ENCODE results near the gene ERGIC1. TPM values are rescaled to one million over a fixed set of nuclear protein-coding genes. Genes with fewer than 3 reads are reported as not detected.

Gene ERGIC1
- total RNA-seq, 1 donor from 2014 or later = 81.4 TPM

GRCh38 chr5:172949426-172949825 lies 115.4 kb downstream of the ERGIC1 start:
- intact Hi-C loops (cut with micrococcal nuclease) = no loop called here
- ATAC-seq (no peak), DNase-seq (no peak)

GRCh38 chr5:172950176-172950965 lies 116.3 kb downstream of the ERGIC1 start:
- intact Hi-C loops (cut with micrococcal nuclease) = no loop called here
- DNase-seq = no peak
- ATAC-seq = no peak

GRCh38 chr5:172951371-172952033 lies 117.5 kb downstream of the ERGIC1 start:
- ATAC-seq (peak; percentile 19), DNase-seq (no peak)
- intact Hi-C loops (cut with micrococcal nuclease) = no loop called here

- ATAC-seq (peak; percentile 8), DNase-seq (no peak)
- intact Hi-C loops (cut with micrococcal nuclease) = no loop called here
Measured at GRCh38 chr5:172952034-172952511, 118.0 kb downstream of the ERGIC1 start.

GRCh38 chr5:172953776-172954675 lies 120.0 kb downstream of the ERGIC1 start:
- DNase-seq = no peak

GRCh38 chr5:172954751-172955159 lies 120.7 kb downstream of the ERGIC1 start:
- intact Hi-C loops (cut with micrococcal nuclease) = no loop called here
- DNase-seq (no peak), ATAC-seq (no peak)

More at GRCh38 chr5:172953776-172954675, 120.0 kb downstream of the ERGIC1 start:
- ATAC-seq = no peak
- intact Hi-C loops (cut with micrococcal nuclease) = no loop called here

GRCh38 chr5:172956228-172956627 lies 122.2 kb downstream of the ERGIC1 start:
- DNase-seq (no peak), ATAC-seq (no peak)
- intact Hi-C loops (cut with micrococcal nuclease) = no loop called here

- intact Hi-C loops (cut with micrococcal nuclease) = no loop called here
- no peak for ATAC-seq
- no peak for DNase-seq
Measured at GRCh38 chr5:172956936-172957335, 122.9 kb downstream of the ERGIC1 start.

GRCh38 chr5:172957458-172957857 lies 123.4 kb downstream of the ERGIC1 start:
- intact Hi-C loops (cut with micrococcal nuclease) = no loop called here
- DNase-seq = no peak
- ATAC-seq = no peak

GRCh38 chr5:172958331-172959046 lies 124.4 kb downstream of the ERGIC1 start:
- intact Hi-C loops (cut with micrococcal nuclease) = no loop called here
- ATAC-seq (peak; percentile 89), DNase-seq (peak; percentile 80)

- ATAC-seq (no peak), DNase-seq (no peak)
- intact Hi-C loops (cut with micrococcal nuclease) = no loop called here
Measured at GRCh38 chr5:172959824-172960799, 126.1 kb downstream of the ERGIC1 start.

GRCh38 chr5:172969921-172970320 lies 135.9 kb downstream of the ERGIC1 start:
- intact Hi-C loops (cut with micrococcal nuclease) = no loop called here
- DNase-seq (no peak), ATAC-seq (no peak)

- DNase-seq (no peak), ATAC-seq (no peak)
- intact Hi-C loops (cut with micrococcal nuclease) = no loop called here
Measured at GRCh38 chr5:172971482-172971881, 137.4 kb downstream of the ERGIC1 start.

GRCh38 chr5:172972552-172972951 lies 138.5 kb downstream of the ERGIC1 start:
- DNase-seq (no peak), ATAC-seq (no peak)
- intact Hi-C loops (cut with micrococcal nuclease) = no loop called here

- intact Hi-C loops (cut with micrococcal nuclease) = no loop called here
- ATAC-seq (peak; percentile 62), DNase-seq (no peak)
Measured at GRCh38 chr5:172973127-172973916, 139.3 kb downstream of the ERGIC1 start.

- ATAC-seq = no peak
- intact Hi-C loops (cut with micrococcal nuclease) = no loop called here
- DNase-seq = no peak
Measured at GRCh38 chr5:172973931-172974330, 139.9 kb downstream of the ERGIC1 start.

- DNase-seq = no peak
- ATAC-seq = no peak
- intact Hi-C loops (cut with micrococcal nuclease) = no loop called here
Measured at GRCh38 chr5:172975289-172975688, 141.2 kb downstream of the ERGIC1 start.

Data from left ventricle myocardium superior (tissue), 1 donor.